Measurements from ENCODE around the gene SEPTIN2.

Gene SEPTIN2

GRCh38 chr2:241279413-241279812 is 36.3 kb upstream of the SEPTIN2 start:
- no peak overlapping the region for H3K4me3 ChIP-seq (ENCODE audit: control insufficient read depth, low read depth, low read length)
- DNase-seq (ENCODE audit: low read depth), result no peak

GRCh38 chr2:241279828-241280227 is 35.9 kb upstream of the SEPTIN2 start:
- no peak overlapping the region for H3K4me3 ChIP-seq (ENCODE audit: control insufficient read depth, low read depth, low read length)
- DNase-seq (ENCODE audit: low read depth), result no peak
- TF ChIP-seq, protein P1, sequence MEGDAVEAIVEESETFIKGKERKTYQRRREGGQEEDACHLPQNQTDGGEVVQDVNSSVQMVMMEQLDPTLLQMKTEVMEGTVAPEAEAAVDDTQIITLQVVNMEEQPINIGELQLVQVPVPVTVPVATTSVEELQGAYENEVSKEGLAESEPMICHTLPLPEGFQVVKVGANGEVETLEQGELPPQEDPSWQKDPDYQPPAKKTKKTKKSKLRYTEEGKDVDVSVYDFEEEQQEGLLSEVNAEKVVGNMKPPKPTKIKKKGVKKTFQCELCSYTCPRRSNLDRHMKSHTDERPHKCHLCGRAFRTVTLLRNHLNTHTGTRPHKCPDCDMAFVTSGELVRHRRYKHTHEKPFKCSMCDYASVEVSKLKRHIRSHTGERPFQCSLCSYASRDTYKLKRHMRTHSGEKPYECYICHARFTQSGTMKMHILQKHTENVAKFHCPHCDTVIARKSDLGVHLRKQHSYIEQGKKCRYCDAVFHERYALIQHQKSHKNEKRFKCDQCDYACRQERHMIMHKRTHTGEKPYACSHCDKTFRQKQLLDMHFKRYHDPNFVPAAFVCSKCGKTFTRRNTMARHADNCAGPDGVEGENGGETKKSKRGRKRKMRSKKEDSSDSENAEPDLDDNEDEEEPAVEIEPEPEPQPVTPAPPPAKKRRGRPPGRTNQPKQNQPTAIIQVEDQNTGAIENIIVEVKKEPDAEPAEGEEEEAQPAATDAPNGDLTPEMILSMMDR (IDR thresholded peaks at IDR 0.05; ENCODE audit: control insufficient read depth, insufficient read depth, low read depth, low read length, missing control alignments), result no peak

More at GRCh38 chr2:241279413-241279812, 36.3 kb upstream of the SEPTIN2 start:
- TF ChIP-seq, protein P1 (IDR thresholded peaks at IDR 0.05; ENCODE audit: control insufficient read depth, insufficient read depth, low read depth, low read length, missing control alignments), result no peak

DNA sequence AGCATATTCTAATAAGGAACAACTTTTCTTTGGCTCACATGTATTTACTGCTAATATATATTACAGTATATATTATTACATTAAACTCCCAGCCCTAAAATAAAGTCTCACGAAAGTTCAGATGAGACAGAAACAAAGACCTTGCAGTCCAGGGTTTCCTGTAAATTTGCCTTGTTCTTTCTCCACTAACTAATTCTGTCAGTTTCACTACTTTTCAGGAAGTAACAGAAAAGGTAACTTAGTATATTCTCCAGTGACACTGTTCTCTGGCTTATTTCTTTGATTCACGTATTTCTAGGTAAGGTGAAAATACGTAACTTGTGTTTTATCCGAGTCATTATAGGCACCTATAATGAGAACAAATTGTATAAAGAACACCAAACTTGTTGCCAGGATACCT is 35.4 kb upstream of the SEPTIN2 start:
- TF ChIP-seq, protein P1 (IDR thresholded peaks at IDR 0.05; ENCODE audit: control insufficient read depth, insufficient read depth, low read depth, low read length, missing control alignments), result no peak
- no peak for DNase-seq (ENCODE audit: low read depth)
- no peak overlapping the region for H3K4me3 ChIP-seq (ENCODE audit: control insufficient read depth, low read depth, low read length)

DNA sequence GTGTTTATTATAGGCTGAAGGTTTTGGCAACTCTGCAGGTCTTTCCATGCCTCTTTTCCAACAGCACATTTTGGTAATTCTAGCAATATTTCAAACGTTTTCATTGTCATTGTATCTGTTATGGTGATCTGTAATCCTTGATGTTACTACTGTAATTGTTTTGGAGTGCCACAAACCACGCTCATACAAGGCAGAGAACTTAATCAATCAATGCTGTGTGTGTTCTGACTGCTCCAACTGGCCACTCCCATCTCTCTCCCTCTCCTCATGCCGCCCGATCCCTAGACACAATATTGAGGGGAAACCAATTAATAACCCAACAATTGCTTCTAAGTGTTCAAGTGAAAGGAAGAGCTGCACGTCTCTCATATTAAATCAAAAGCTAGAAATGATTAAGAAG is 33.2 kb upstream of the SEPTIN2 start:
- no peak overlapping the region for H3K4me3 ChIP-seq (ENCODE audit: control insufficient read depth, low read depth, low read length)
- TF ChIP-seq, protein P1 (IDR thresholded peaks at IDR 0.05; ENCODE audit: control insufficient read depth, insufficient read depth, low read depth, low read length, missing control alignments), result no peak
- no peak for DNase-seq (ENCODE audit: low read depth)

DNA sequence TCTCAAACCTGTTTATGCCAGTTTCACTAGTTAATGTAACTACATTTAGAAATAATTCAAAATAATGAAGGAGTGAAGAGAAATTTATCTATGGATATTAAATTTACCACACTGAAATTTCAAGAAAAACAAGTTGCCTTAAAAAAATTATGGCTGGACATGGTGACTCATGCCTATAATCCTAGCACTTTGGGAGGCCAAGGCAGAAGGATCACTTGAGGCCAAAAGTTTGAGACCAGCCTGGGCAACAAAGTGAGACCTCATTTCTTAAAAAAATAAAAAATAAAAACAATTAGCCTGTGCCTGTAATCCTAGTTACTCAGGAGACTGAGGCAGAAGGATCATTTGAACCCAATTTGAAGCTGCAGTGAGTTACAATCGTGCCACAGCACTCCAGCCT is 30.1 kb upstream of the SEPTIN2 start:
- no peak overlapping the region for H3K4me3 ChIP-seq (ENCODE audit: control insufficient read depth, low read depth, low read length)

GRCh38 chr2:241286348-241287090 is 29.2 kb upstream of the SEPTIN2 start:
- H3K4me3 ChIP-seq (ENCODE audit: control insufficient read depth, low read depth, low read length), result no peak overlapping the region
- no peak for DNase-seq (ENCODE audit: low read depth)
- TF ChIP-seq, protein P1 (IDR thresholded peaks at IDR 0.05; ENCODE audit: control insufficient read depth, insufficient read depth, low read depth, low read length, missing control alignments), result no peak

More for the DNA sequence above, 30.1 kb upstream of the SEPTIN2 start:
- DNase-seq (ENCODE audit: low read depth), result no peak
- TF ChIP-seq, protein P1 (IDR thresholded peaks at IDR 0.05; ENCODE audit: control insufficient read depth, insufficient read depth, low read depth, low read length, missing control alignments), result no peak
